NCI-H526 treated with DMSO at 0.1 percent for 48 hours (cell line): Measurements from ENCODE around the gene RIMS3.
A peak's percentile ranks its signal among the peaks of the same experiment; 100 is the strongest.
"Not testable (repeated sequence)": the region's sequence is repeated elsewhere in the genome, so short reads cannot be mapped to it uniquely, and the experiment has no call there.

Experiments
- DNase-seq: peaks from one replicate; lab custom pipeline; 2025; lab: John Stamatoyannopoulos, UW

Gene RIMS3

DNA sequence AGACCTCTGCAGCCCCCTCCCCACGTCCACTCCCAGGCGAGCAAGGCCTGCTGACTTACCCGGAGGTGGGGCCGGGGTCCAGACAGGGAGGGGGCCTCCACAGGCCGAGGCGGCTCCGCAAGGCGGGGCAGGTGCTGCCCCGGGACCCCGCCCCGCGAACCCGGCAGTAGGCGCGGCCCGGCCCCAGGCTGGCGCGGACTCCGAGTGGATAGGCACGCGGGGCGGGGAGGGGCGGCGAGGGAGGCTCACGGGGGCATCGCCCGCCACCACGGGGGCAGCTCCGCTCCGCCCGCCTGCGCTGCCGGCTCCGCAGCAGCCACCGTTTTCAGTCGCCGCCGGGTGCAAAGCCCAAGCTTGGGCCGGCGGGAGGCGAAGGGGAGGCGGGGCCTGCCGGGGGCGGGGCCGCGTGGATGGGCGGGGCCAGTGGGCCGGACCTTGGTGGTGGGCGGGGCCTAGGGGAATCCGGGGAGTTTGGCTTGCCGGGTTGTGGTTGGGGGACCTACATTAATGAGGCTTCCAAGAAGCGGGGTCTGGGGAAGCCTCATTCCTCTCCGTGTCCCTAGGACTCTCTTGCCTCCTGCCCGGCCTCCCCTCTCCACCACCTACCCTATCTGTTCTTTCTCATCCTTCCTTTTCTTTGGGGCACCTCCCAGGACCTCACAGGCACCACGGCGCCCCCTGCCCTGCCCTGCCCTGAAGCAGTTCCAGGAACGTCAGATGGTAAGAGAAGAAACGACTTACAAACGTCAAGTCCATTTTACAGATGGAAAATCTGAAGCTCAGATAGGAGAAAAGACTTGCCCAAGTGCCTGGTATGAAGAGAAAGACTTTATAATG lies at the start of gene RIMS3:
TSS of gene RIMS3 (minus strand) at position 348 of the 837 bp plus-strand sequence. CDS start 23,757 bp downstream, outside the sequence.
- peak; percentile 74 for DNase-seq

DNA sequence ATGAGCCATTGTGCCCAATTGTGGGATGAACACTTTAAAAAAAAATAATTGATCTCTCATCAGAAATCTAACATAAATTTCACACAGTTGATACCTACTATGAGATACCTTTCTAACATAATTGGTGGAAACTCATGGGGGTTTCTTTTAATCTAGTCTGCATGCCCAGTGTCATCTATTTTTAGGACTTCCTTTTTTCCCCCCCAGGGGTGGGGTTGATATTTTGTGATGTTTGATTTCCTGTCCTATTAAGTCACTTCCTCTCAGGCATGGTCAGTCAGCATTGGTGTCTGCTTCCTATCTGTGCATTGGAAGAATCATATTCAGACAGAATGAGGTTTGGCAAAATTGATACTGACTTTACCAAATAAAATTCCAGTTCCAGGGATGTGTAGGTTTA lies 47.5 kb upstream of the RIMS3 start:
- DNase-seq, result no peak

GRCh38 chr1:40712405-40712944 lies 47.0 kb upstream of the RIMS3 start:
- no peak for DNase-seq

GRCh38 chr1:40711465-40712404 lies 46.3 kb upstream of the RIMS3 start:
- no peak for DNase-seq

- no peak for DNase-seq
Measured at GRCh38 chr1:40710581-40711315, 45.3 kb upstream of the RIMS3 start.

DNA sequence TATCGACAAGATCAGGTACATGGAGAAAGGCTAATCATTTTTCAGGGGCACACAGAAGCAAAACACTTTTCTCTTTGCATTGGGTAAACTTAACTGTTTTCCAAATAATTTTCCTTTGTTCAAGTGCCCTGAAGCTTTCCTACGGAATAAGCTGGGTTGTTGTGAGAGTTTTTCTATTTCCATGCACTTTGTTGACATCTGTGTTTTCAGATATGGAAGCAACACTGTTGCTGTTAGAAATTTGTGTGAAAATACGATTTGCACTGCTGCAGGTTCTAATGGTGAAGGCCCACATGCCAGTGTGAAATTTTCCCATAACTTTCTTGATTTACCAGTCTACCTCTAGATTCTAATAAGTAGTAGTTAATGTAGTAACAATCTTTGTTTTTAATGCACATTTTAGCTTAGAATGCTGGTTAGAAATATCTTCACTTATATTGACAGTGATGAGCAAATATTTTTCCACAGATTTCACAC lies 44.4 kb upstream of the RIMS3 start:
- DNase-seq, result no peak

GRCh38 chr1:40709100-40709801 lies 43.8 kb upstream of the RIMS3 start:
- peak; percentile 98 for DNase-seq

DNA sequence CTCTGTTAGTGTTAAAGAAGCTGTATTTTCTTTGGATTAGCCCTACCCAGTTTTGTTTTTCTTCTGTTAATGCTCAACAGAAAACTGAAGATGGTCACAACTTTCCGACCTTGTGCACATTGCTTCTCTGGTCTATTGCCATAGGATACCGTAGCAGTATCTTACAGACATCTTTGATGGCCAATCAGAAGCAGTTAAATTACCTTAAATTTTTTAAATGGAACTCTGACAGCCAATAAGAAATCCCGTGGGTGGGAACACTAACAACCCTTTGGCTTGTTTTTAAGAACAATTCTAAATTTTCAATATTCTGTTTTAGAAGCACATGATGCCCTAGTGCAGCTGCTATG lies 43.2 kb upstream of the RIMS3 start:
- no peak for DNase-seq

GRCh38 chr1:40706626-40707025 lies 41.1 kb upstream of the RIMS3 start:
- no peak for DNase-seq

GRCh38 chr1:40704817-40705733 lies 39.6 kb upstream of the RIMS3 start:
- peak; percentile 57 for DNase-seq

- DNase-seq, result no peak
Measured at GRCh38 chr1:40703316-40703715, 37.8 kb upstream of the RIMS3 start.

- not testable (repeated sequence) for DNase-seq
Measured at GRCh38 chr1:40702810-40703209, 37.3 kb upstream of the RIMS3 start.

- DNase-seq, result no peak
Measured at GRCh38 chr1:40701684-40702083, 36.2 kb upstream of the RIMS3 start.

DNA sequence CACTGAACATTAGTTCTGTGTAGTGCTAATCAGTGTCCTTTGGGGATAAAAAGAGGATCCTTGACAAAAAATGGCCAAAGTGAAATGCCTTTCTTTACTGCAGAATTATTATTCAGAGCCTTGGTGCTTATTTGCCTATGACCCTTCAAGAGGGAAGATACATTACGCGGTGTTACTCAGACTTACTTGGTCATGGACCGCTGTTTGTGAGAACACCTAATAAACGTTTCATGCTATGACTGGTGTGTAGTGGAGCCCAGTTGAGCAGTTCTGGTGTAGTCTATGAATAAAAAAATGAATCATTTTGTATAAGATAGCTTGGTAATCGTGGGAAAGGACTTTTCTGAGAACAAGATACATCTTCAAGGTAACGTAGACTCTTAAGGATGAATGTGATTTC lies 34.3 kb upstream of the RIMS3 start:
- no peak for DNase-seq

GRCh38 chr1:40697436-40697835 lies 32.0 kb upstream of the RIMS3 start:
- no peak for DNase-seq

- no peak for DNase-seq
Measured at GRCh38 chr1:40696294-40696693, 30.8 kb upstream of the RIMS3 start.

DNA sequence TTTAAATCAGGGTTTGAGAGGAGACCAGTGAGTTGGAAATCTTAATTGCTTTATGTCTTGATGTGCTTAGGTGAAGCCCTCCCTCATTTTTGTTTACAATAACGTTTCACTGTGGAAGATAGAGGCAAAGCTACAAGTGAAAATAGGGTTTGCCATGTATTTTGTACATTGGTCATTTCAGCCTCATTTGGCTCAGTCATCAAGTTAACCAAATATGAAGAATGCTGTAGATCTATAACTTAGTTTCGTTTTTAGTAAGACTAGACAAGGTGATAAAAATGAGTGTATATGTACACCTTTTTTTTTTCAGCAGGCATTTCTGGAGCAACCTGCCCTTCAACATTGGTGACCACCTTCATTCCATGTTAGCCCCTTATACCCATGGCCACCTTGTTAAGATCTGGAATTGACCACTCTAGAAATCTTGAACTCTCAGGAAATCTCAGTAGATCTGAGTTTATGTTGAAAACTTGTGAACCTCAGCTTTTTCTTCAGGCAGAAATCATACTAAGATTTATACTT lies 28.9 kb upstream of the RIMS3 start:
- DNase-seq, result no peak

DNA sequence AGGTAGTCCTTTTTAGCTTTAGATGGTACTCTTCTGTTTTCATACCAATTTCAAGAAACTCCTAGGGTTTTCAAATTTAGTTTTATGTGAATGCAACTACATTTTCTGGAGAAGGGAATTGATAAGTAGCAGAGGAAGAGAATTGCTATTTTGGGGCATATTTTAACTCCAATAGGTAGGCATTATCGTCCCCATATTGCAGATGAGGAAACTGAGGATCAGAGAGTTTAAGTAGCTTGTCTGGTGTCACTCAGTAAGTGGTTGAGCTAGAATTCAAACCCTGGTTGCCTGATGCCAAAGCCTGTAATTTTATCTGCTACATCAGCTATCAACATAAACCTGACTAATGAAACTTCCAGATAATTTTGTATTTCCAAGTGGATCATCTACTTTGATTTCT lies 27.9 kb upstream of the RIMS3 start:
- no peak for DNase-seq

DNA sequence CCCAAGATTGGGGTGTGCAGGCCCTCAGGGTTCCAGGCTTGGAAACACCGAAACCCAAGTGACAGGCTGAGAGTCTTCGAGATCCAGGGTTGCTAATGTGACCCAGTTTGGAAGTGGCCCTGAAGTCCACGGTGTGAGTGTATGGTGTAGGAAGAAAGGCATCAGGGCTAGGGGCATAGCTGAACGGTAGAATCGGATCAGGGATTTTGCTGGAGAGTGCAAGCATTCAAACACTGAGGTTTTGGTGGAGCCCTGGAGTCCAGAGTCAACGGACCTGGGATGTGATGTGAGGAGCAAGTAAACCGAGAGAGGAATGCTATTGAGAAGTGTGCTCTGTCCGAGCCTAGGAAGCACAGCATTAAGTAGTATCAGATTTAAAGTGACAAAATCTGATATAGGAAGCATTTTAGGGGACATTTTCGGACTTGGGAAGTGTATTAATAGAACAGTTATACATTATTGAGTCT lies 27.0 kb upstream of the RIMS3 start:
- DNase-seq, result peak; percentile 71
